Stimulated activated CD8-positive, alpha-beta memory T cell treated with anti-CD3 and anti-CD28 coated beads, Interleukin-12 subunit alpha, Interleukin-12 subunit beta, amount 100 ng/mL, for 4 hours (primary cell): ENCODE measurements around the gene WDR4.
"Not testable (repeated sequence)": the region's sequence is repeated elsewhere in the genome, so short reads cannot be mapped to it uniquely, and the experiment has no call there.

Experiments
- DNase-seq: peaks from one replicate; pipeline ENCODE4 v3.0.0-alpha.2; 2020; ENCODE audit warnings: low read depth

WDR4 gene

GRCh38 chr21:42815217-42815616 is 64.1 kb downstream of the WDR4 start:
- DNase-seq = no peak

- DNase-seq = not testable (repeated sequence)
These were observed 66.7 kb downstream of the WDR4 start for GRCh38 chr21:42812528-42813241.

- DNase-seq = no peak
These were observed 67.4 kb downstream of the WDR4 start for GRCh38 chr21:42811960-42812359.

GRCh38 chr21:42809577-42810475 is 69.5 kb downstream of the WDR4 start:
- DNase-seq = no peak

- DNase-seq = no peak
These were observed 70.2 kb downstream of the WDR4 start for GRCh38 chr21:42809171-42809570.

GRCh38 chr21:42807938-42808613 is 71.3 kb downstream of the WDR4 start:
- DNase-seq = no peak

- not testable (repeated sequence) for DNase-seq
These were observed 71.9 kb downstream of the WDR4 start for GRCh38 chr21:42807293-42807895.

GRCh38 chr21:42806509-42807140 is 72.7 kb downstream of the WDR4 start:
- DNase-seq = no peak

- DNase-seq = not testable (repeated sequence)
These were observed 77.7 kb downstream of the WDR4 start for GRCh38 chr21:42801616-42802015.

GRCh38 chr21:42799948-42800347 is 79.4 kb downstream of the WDR4 start:
- no peak for DNase-seq

GRCh38 chr21:42799516-42799915 is 79.8 kb downstream of the WDR4 start:
- DNase-seq = no peak
